Measurements from ENCODE around the gene SLC5A1.

The SLC5A1 gene

GRCh38 chr22:31998784-31999385, 44.2 kb upstream of the SLC5A1 start:
- Histone ChIP-seq H3K36me3 (ENCODE audit: control insufficient read depth, low read length) (no peaks in the 10 kb centered on the region), H3K9me2 (replicated peaks; ENCODE audit: control insufficient read depth, low read length) (no peaks in the 10 kb centered on the region), H4K20me1 (ENCODE audit: control insufficient read depth, insufficient read depth, low read depth, low read length) (no peaks in the 10 kb centered on the region), H3K4me3 (ENCODE audit: low read length) (no peak overlapping the region), H3K4me2 (ENCODE audit: low read length) (no peak overlapping the region), H3F3A (ENCODE audit: control insufficient read depth, insufficient read depth) (no peaks in the 10 kb centered on the region), H3K4me1 (ENCODE audit: control insufficient read depth, low read length) (no peaks in the 10 kb centered on the region), H3K27me3 (ENCODE audit: control insufficient read depth, low read length) (peaks cover 10% of the 10 kb centered on the region; the same call in 1 of the 2 replicates), H3K9me3 (ENCODE audit: control insufficient read depth, insufficient read depth, low read length) (no peaks in the 10 kb centered on the region), H3K27ac (ENCODE audit: low read depth, low read length) (no peak overlapping the region), H3K79me2 (ENCODE audit: control insufficient read depth, low read length) (no peaks in the 10 kb centered on the region)
- TF ChIP-seq EZH2phosphoT487 (IDR thresholded peaks at IDR 0.05; ENCODE audit: borderline replicate concordance, low read length) = no peak
- no peak for TF ChIP-seq CTCF (IDR thresholded peaks at IDR 0.05; ENCODE audit: low read depth, low read length, poor library complexity, severe bottlenecking)

- Histone ChIP-seq H3K4me3 (ENCODE audit: low read length) (no peak overlapping the region), H3K27ac (ENCODE audit: low read depth, low read length) (no peak overlapping the region), H3K4me1 (ENCODE audit: control insufficient read depth, low read length) (no peaks in the 10 kb centered on the region), H3K79me2 (ENCODE audit: control insufficient read depth, low read length) (no peaks in the 10 kb centered on the region), H3K27me3 (ENCODE audit: control insufficient read depth, low read length) (peaks cover 10% of the 10 kb centered on the region), H3K9me2 (replicated peaks; ENCODE audit: control insufficient read depth, low read length) (no peaks in the 10 kb centered on the region), H3K4me2 (ENCODE audit: low read length) (no peak overlapping the region), H3F3A (ENCODE audit: control insufficient read depth, insufficient read depth) (no peaks in the 10 kb centered on the region), H3K36me3 (ENCODE audit: control insufficient read depth, low read length) (no peaks in the 10 kb centered on the region), H4K20me1 (ENCODE audit: control insufficient read depth, insufficient read depth, low read depth, low read length) (no peaks in the 10 kb centered on the region), H3K9me3 (ENCODE audit: control insufficient read depth, insufficient read depth, low read length) (no peaks in the 10 kb centered on the region)
- TF ChIP-seq EZH2phosphoT487 (IDR thresholded peaks at IDR 0.05; ENCODE audit: borderline replicate concordance, low read length) (no peak), CTCF (IDR thresholded peaks at IDR 0.05; ENCODE audit: low read depth, low read length, poor library complexity, severe bottlenecking) (no peak)
These were observed 42.9 kb upstream of the SLC5A1 start for GRCh38 chr22:32000181-32000580.

DNA sequence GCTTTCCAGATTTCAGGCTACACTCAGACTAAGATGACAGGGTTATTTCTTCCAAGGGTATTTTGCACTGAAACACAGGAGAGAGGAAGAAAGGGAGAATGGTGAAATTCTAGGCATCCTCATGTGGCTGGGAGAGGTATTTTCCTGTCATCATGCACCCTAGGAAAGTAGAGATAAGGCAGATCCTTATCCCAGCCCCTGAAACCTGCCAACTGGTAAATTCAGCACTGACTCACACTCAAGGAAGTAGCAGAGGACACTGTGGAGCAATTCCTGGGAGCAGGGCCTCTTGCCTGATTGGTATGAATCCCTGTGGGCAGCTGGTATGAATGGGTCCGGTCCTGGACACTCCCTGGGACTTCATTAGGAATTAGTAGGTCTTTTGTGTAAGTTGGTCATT, 37.6 kb upstream of the SLC5A1 start:
- Histone ChIP-seq H3K4me3 (ENCODE audit: low read length) (no peak overlapping the region), H3K27me3 (ENCODE audit: control insufficient read depth, low read length) (no peaks in the 10 kb centered on the region; the same call in 1 of the 2 replicates), H3K79me2 (ENCODE audit: control insufficient read depth, low read length) (no peaks in the 10 kb centered on the region), H3K4me2 (ENCODE audit: low read length) (no peak overlapping the region), H3F3A (ENCODE audit: control insufficient read depth, insufficient read depth) (no peaks in the 10 kb centered on the region), H3K9me3 (ENCODE audit: control insufficient read depth, insufficient read depth, low read length) (no peaks in the 10 kb centered on the region), H3K9me2 (replicated peaks; ENCODE audit: control insufficient read depth, low read length) (no peaks in the 10 kb centered on the region), H3K36me3 (ENCODE audit: control insufficient read depth, low read length) (no peaks in the 10 kb centered on the region), H3K4me1 (ENCODE audit: control insufficient read depth, low read length) (no peaks in the 10 kb centered on the region), H4K20me1 (ENCODE audit: control insufficient read depth, insufficient read depth, low read depth, low read length) (no peaks in the 10 kb centered on the region), H3K27ac (ENCODE audit: low read depth, low read length) (no peak overlapping the region)
- no peak for TF ChIP-seq EZH2phosphoT487 (IDR thresholded peaks at IDR 0.05; ENCODE audit: borderline replicate concordance, low read length)
- no peak for TF ChIP-seq CTCF (IDR thresholded peaks at IDR 0.05; ENCODE audit: low read depth, low read length, poor library complexity, severe bottlenecking)
